ENCODE measurements around the gene UBA6. TPM values are rescaled to one million over a fixed set of nuclear protein-coding genes. Genes with fewer than 3 reads are reported as not detected.

The UBA6 gene
- total RNA-seq, 8 experiments from 2014 or later: 28.9 to 64.0 (median 41.5) TPM

DNA sequence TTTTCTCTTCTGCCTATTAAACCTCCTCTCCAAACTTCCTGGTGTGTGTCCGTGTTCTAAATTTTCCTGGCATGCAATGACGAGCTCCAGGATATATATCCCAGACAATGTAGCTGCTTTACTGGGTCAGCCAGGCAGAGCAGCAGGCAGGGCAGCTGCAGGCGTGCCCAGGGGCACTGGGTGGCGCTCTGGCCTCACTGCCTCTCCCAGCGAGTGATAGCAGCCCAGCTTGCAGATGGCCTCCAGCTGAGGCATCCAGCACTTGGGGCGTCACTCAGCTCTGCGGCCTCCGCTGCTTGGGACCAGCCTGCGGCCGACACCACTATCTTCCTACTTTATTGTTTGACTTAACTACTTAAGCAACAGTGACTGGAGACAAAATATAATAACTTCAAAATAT is 23.0 kb upstream of the UBA6 start:
- Histone ChIP-seq H3K4me1 (replicated peaks in 1 of 2) (no peaks in the 10 kb centered on the region), H3K4me3 (no peak overlapping the region), H3K27ac (no peak overlapping the region)
- WGBS, 10 experiments: 30 to 97% (median 76%) methylated on average over 1 to 9 of the region's 10 CpGs; no CpG with 5 or more reads in 2 of the 10 experiments
- in situ Hi-C loops (cut with MboI; ENCODE audit: low pct_unique_long_range_greater_than_20kb in 2 of 9, low sequenced_read_pairs in 9 of 9, unreplicated experiment in 9 of 9): no loop called here
- ATAC-seq (replicated peaks in 6 of 8): peak in 3 of 8 experiments; percentile 46 to 62 (median 61)

DNA sequence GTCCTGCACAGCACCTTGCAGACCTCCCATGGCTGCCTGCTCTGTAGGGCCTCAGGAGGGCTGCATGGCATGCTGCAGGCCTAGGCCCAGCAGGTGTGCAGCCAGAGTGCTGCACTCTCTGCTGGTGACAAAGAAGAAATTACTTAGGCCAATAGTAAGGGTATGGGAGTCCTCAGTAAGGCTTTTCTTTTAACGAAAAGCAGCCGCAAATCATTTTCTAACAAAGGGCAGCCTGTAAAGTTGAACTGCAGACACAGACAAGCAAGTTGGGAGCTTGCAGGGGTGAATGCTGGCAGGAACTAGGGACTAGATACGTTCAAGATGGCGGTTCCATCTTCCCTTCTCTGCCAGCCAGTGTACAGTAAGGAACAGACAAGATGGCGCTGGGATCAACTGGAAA is 22.4 kb upstream of the UBA6 start:
- no peaks in the 10 kb centered on the region for H3K4me1 ChIP-seq (replicated peaks in 1 of 2)
- no peak overlapping the region for H3K27ac ChIP-seq
- in situ Hi-C loops (cut with MboI; ENCODE audit: low pct_unique_long_range_greater_than_20kb in 2 of 9, low sequenced_read_pairs in 9 of 9, unreplicated experiment in 9 of 9): no loop called here
- no peak overlapping the region for H3K4me3 ChIP-seq
- ATAC-seq (replicated peaks in 6 of 8): peak in 1 of 8 experiments; percentile 38
- 60 to 100% (median 74%) methylated on average over 2 to 5 of the region's 5 CpGs; no CpG with 5 or more reads in 4 of the 10 experiments for WGBS, 10 experiments

DNA sequence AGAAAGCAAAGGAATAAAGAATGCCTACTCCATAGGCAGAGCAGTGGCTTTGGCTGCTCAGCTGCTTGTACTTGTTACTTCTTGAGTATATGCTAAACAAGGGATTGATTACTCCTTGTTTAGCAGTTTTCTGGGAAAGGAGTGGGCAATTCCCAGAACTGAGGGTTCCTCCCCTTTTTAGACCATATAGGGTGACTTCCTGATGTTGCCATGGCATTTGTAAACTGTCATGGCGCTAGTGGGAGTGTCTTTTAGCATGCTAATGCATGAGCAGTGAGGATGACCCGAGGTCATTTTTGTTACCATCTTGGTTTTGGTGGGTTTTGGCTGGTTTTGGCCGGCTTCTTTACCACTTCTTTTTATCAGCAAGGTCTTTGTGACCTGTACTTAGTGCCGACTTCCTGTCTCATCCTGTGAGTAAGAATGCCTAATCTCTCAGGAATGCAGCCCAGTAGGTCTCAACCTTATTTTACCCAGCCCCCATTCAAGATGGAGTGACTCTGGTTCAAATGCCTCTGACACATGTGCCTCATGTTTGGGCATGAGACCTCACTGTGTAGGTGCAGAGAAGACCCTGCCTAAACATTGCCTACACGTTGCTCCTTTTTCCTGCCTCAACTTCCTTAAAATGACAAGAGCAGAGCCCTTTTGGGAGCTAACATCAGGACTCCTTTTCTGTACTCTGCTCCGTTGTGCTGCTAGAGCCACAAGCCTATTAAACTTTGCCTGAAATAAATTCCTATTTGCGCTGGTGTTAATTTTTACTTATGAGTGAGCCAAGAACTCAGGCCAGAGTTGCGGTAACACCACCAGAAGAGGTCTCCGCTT is 21.0 kb upstream of the UBA6 start:
- WGBS, 10 experiments: 80 to 100% (median 95%) methylated on average over 1 to 6 of the region's 9 CpGs; no CpG with 5 or more reads in 2 of the 10 experiments
- in situ Hi-C loops (cut with MboI; ENCODE audit: low pct_unique_long_range_greater_than_20kb in 2 of 9, low sequenced_read_pairs in 9 of 9, unreplicated experiment in 9 of 9): no loop called here
- H3K4me1 ChIP-seq (replicated peaks in 1 of 2): no peaks in the 10 kb centered on the region
- no peak overlapping the region for H3K4me3 ChIP-seq
- no peak overlapping the region for H3K27ac ChIP-seq
- peak in 3 of 8 experiments; percentile 68 to 75 (median 74) for ATAC-seq (replicated peaks in 6 of 8)

DNA sequence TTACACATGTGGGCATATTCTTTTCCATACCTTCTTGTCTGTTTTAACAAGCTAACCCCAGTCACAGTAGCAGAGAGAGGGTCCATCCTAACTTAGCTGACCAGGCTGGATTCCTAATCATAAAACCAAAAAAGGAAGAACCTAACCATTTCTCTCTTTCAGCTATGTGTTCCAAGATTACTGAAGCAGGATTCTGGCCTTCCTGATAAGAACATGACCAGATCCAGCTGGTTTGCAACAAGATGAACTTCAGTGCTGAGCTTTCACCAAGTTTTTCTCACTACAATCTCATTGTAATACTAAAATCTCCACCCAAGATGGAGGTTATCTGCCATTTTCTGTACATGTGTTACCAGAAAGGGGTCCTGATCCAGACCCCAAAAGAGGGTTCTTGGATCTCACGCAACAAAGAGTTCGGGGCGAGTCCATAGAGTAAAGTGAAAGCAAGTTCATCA is 20.4 kb upstream of the UBA6 start:
- WGBS, 10 experiments: 83 to 100% (median 100%) methylated on average over 1 to 3 of the region's 3 CpGs; no CpG with 5 or more reads in 3 of the 10 experiments
- H3K4me1 ChIP-seq (replicated peaks in 1 of 2): no peaks in the 10 kb centered on the region
- no peak overlapping the region for H3K4me3 ChIP-seq
- in situ Hi-C loops (cut with MboI; ENCODE audit: low pct_unique_long_range_greater_than_20kb in 2 of 9, low sequenced_read_pairs in 9 of 9, unreplicated experiment in 9 of 9): no loop called here
- no peak overlapping the region for H3K27ac ChIP-seq
- no peak for ATAC-seq (replicated peaks in 6 of 8)

DNA sequence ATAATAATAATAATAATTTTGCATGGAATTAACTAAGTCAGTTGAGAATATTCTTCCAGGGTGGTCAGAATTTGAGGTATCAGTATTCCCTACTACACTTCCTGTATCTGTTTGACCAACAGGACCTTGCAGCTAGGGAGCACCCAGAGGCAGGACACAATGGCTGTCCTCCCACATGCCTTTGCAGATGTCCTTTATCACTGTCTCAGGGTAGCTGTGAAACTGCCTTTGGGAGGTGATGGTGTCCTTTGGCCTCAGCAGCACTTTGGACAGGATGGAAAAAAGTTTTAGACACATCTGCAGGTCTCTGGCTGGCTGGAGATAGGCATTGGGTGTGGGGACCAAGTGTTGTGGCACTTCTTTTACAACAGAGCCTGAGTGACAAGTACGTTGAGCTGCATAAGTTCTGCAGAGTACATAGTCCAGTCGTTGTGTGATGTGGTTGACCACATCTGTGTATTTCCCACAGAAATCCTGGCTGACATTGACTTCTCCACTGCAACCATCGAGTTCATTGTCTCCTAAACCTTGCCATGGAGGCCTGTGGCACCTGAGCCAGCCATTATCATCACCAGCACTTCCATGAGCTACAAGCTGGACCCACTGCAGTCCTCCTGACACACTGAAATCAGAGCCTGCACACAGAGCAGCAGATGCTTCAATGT is 19.1 kb upstream of the UBA6 start:
- in situ Hi-C loops (cut with MboI; ENCODE audit: low pct_unique_long_range_greater_than_20kb in 2 of 9, low sequenced_read_pairs in 9 of 9, unreplicated experiment in 9 of 9): no loop called here
- 90 to 100% (median 100%) methylated on average over 1 to 2 of the region's 3 CpGs; no CpG with 5 or more reads in 5 of the 10 experiments for WGBS, 10 experiments
- ATAC-seq (replicated peaks in 6 of 8): no peak

DNA sequence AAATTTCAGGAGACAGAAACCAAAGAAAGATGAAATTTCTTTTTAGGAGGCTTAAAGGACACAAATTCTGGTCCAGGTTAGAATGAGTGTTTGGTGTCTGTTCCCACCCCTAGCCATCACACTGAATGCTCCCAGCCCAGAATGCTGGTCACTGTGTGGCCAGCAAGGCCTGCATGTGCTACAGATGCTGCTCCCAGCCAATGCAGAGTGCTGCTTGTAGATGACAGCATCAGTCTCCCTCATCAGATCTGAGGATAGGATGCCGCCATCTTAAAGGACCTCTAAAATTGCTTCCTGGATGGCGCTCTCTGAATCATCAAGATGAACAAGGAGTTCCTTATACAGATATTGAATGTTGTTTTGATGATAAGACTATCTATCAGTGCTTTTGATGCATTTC is 17.9 kb upstream of the UBA6 start:
- 83 to 100% (median 100%) methylated on average over 1 to 2 of the region's 2 CpGs; no CpG with 5 or more reads in 3 of the 10 experiments for WGBS, 10 experiments
- H3K4me3 ChIP-seq: no peak overlapping the region
- in situ Hi-C loops (cut with MboI; ENCODE audit: low pct_unique_long_range_greater_than_20kb in 2 of 9, low sequenced_read_pairs in 9 of 9, unreplicated experiment in 9 of 9): no loop called here

More for the DNA sequence above, 19.1 kb upstream of the UBA6 start:
- Histone ChIP-seq H3K4me1 (replicated peaks in 1 of 2) (no peaks in the 10 kb centered on the region), H3K4me3 (no peak overlapping the region), H3K27ac (no peak overlapping the region)

DNA sequence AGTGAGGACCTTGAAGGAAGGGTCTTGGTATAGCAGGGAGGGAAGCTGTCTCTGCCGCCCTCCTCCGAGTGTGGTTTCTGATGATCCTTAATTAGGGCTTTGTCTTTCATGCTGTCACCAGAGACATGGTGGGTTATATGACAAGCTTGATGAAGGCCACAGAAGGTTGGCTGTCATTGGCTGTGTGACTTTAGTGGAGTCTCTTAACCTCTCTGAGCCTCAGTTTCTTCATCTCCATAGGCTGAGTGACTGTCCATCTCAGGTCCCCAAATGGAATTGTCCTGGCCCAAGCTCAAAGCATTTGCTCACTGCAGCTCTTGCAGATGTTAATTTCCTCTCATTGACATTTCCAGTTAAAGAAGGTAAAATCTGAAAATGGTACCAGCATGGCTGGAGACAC is 16.6 kb upstream of the UBA6 start:
- in situ Hi-C loops (cut with MboI; ENCODE audit: low pct_unique_long_range_greater_than_20kb in 2 of 9, low sequenced_read_pairs in 9 of 9, unreplicated experiment in 9 of 9): no loop called here
- Histone ChIP-seq H3K4me3 (no peak overlapping the region), H3K27ac (no peak overlapping the region), H3K4me1 (replicated peaks in 1 of 2) (no peaks in the 10 kb centered on the region)
- ATAC-seq (replicated peaks in 6 of 8): no peak
- WGBS, 10 experiments: 100% methylated on average over 1 of the region's 2 CpGs; no CpG with 5 or more reads in 7 of the 10 experiments

More for the DNA sequence above, 17.9 kb upstream of the UBA6 start:
- peak in 4 of 8 experiments; percentile 21 to 70 (median 50) for ATAC-seq (replicated peaks in 6 of 8)
- H3K4me1 ChIP-seq (replicated peaks in 1 of 2): no peaks in the 10 kb centered on the region
- H3K27ac ChIP-seq: no peak overlapping the region

DNA sequence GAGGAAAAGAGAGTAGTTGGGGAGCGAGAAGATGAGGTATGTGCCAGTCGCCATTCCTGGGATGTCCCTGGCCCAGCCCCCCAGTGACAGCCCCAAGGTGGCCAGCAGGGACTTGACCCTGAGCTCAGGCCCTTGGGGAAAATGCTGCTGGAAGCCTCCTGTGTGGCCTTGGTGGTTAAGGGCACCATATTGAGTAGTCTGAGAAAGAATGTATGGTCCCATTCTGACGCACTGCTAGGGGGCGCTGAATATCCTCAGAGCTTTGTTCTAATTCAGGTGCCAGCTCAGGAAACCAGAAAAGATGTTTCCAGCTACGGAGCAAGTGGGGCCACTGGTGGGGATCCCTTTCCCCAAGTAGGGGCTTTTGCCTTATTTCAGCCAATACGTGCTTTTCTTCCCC is 14.0 kb upstream of the UBA6 start:
- no peak for ATAC-seq (replicated peaks in 6 of 8)
- Histone ChIP-seq H3K27ac (no peak overlapping the region), H3K4me1 (replicated peaks in 1 of 2) (no peaks in the 10 kb centered on the region), H3K4me3 (no peak overlapping the region)
- WGBS, 10 experiments: 60 to 100% (median 100%) methylated on average over 1 to 5 of the region's 6 CpGs; no CpG with 5 or more reads in 1 of the 10 experiments
- in situ Hi-C loops (cut with MboI; ENCODE audit: low pct_unique_long_range_greater_than_20kb in 2 of 9, low sequenced_read_pairs in 9 of 9, unreplicated experiment in 9 of 9): no loop called here

DNA sequence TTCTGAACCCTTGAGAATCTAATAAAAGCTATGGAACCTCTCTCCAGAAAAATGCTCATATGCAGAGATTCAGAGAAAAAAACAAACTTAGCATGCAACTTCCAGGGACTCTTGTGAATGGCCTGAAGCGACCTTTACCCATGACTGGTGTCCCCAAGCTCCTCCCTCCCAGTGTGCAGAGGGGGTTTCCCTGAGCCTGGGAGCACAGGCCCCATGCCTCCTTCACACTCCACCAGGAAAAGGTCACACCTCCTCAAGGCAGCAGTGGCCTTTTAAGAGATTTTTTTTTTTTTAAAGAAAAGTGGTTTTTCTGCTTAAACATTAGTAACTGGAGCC is 13.3 kb upstream of the UBA6 start:
- H3K4me1 ChIP-seq (replicated peaks in 1 of 2): no peaks in the 10 kb centered on the region
- no peak overlapping the region for H3K4me3 ChIP-seq
- in situ Hi-C loops (cut with MboI; ENCODE audit: low pct_unique_long_range_greater_than_20kb in 2 of 9, low sequenced_read_pairs in 9 of 9, unreplicated experiment in 9 of 9): no loop called here
- ATAC-seq (replicated peaks in 6 of 8): peak in 3 of 8 experiments; percentile 40 to 75 (median 48)
- 20 to 100% (median 88%) methylated on average over 1 of the region's 1 CpG; no CpG with 5 or more reads in 5 of the 10 experiments for WGBS, 10 experiments
- H3K27ac ChIP-seq: no peak overlapping the region

DNA sequence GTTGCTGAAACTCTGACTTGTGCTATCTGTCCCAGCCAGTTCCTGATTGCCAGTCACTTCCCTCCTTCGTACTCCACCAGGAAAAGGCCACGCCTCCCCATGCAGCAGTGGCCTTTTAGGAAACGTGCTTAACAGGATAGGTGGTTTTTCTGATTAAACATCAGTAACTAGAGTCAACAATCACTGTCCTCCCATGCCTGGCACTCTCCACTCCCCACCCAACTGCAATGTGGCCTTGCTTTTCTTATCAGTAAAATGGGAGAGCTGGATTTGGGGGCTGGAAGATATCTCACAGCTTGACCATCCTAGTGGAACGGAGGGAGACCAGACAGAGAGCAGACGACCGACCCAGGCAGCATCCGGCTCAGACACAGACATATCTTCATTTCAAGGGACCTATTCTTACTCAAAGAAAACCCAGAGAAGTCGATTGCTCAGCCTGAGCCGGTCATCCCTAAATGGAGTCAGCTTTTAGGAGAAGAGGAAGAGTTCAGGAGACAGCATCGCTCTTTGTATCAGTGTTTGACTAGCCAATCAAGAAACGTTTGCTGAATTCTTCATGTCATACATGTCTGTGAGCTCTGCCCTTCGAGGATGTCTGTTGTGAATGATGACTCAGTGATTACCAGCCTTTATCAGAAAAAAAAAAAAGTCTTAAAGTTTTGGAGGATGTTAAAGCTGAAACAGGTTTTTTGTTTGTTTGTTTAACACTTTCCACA is 12.7 kb upstream of the UBA6 start:
- Histone ChIP-seq H3K27ac (no peak overlapping the region), H3K4me3 (no peak overlapping the region), H3K4me1 (replicated peaks in 1 of 2) (no peaks in the 10 kb centered on the region)
- in situ Hi-C loops (cut with MboI; ENCODE audit: low pct_unique_long_range_greater_than_20kb in 2 of 9, low sequenced_read_pairs in 9 of 9, unreplicated experiment in 9 of 9): no loop called here
- 30 to 87% (median 80%) methylated on average over 1 to 10 of the region's 12 CpGs for WGBS, 10 experiments
- peak in 4 of 8 experiments; percentile 10 to 71 (median 42) for ATAC-seq (replicated peaks in 6 of 8)

DNA sequence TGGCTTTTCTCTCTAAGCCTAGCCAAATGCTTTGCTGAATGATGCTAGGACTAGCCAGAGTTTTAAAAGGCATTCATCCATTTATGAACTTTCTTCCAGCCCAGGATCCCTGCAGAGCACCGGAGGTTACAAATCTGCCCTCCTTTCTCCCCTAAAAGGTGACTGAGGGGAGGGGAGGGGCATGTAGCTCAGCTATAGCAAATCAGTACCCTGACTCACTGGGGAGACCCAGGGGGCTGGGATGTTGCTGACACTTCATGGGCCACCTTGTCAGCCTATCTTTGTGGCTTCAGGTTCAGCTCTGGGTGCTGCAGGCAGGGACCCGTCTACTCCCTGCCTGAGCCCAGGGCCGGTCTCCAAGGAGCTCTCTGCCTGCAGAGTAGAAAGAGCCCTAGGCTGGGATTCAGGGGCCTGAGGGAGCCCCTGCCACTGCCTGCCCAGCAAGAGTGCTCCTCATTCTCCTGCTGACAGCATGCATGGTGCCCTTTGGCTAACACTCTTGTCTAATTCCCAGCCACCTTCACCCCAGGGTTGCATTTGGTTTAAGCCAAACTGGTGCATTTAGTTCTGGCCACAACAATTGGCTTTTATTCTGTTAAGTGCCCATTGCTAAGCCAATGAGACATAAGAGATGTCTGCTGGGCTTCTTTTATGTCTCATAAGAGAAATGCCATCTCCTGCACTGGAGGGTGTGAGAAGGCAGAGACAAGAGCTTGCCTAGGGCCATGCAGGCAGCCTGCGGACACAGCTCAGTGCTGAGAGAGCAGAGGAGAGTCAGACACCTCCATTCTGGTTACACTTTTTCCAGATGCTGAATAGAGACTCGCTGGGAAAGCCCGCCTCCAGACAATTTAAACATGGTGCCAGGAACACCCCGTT is 11.9 kb upstream of the UBA6 start:
- in situ Hi-C loops (cut with MboI; ENCODE audit: low pct_unique_long_range_greater_than_20kb in 2 of 9, low sequenced_read_pairs in 9 of 9, unreplicated experiment in 9 of 9): no loop called here
- 68 to 100% (median 89%) methylated on average over 2 to 4 of the region's 7 CpGs; no CpG with 5 or more reads in 5 of the 10 experiments for WGBS, 10 experiments
- Histone ChIP-seq H3K27ac (no peak overlapping the region), H3K4me1 (replicated peaks in 1 of 2) (no peaks in the 10 kb centered on the region), H3K4me3 (no peak overlapping the region)
- peak in 4 of 8 experiments; percentile 7 to 61 (median 30) for ATAC-seq (replicated peaks in 6 of 8)

DNA sequence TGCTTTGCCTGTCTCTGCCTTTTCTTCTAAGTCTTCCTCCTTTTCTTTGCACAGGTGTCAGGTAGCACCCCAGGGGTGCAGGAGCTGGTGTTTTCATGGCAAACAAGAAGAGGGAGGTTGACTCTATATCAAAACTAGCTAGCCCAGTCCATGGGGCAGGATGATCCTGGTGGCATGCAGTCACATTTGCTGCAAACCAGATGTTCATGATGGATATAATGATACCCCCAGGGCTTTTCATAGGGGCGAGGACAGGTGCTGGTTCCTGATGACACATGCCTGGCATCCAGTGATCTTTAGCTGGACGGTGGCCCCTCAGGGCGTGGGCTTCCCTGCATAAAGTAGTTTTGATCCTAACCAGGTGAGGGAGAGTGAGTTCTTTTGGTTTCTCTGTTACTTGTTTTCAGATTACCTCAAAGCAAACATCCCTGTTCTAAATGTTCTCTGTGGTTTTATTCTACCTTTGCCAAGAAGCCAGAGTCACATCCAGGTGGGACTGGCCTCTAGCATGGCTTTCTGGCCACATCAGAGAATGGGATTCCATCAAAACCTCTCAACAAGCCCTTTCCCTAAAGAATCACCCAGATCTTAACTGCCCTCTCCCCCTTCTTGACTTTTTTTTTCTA is 11.2 kb upstream of the UBA6 start:
- no peaks in the 10 kb centered on the region for H3K4me1 ChIP-seq (replicated peaks in 1 of 2)
- in situ Hi-C loops (cut with MboI; ENCODE audit: low pct_unique_long_range_greater_than_20kb in 2 of 9, low sequenced_read_pairs in 9 of 9, unreplicated experiment in 9 of 9): no loop called here
- no peak overlapping the region for H3K4me3 ChIP-seq
- H3K27ac ChIP-seq: no peak overlapping the region
- ATAC-seq (replicated peaks in 6 of 8): peak in 1 of 8 experiments; percentile 11
- WGBS, 10 experiments: 46 to 92% (median 64%) methylated on average over 1 to 3 of the region's 3 CpGs; no CpG with 5 or more reads in 4 of the 10 experiments

Data from motor neuron (in vitro differentiated cells).